ENCODE results near the gene SLC37A4.

GRCh38 chr11:119021631-119022030 lies 9.0 kb downstream of the SLC37A4 start:
- no peak for TF ChIP-seq GABPA (IDR thresholded peaks at IDR 0.05; ENCODE audit: low read depth)
- no peak for TF ChIP-seq RFX5 (IDR thresholded peaks at IDR 0.05; ENCODE audit: low read length)
- no peak for TF ChIP-seq CTCF (IDR thresholded peaks at IDR 0.05)
- no peak for TF ChIP-seq CHD2 (IDR thresholded peaks at IDR 0.05; ENCODE audit: low read length, partially characterized antibody)
- no peak for TF ChIP-seq FOXJ3 (CRISPR knock-in tag; IDR thresholded peaks at IDR 0.05)
- TF ChIP-seq MXI1 (IDR thresholded peaks at IDR 0.05; ENCODE audit: low read depth, low read length), result no peak
